Stimulated activated CD4-positive, alpha-beta T cell treated with anti-CD3 and anti-CD28 coated beads, Interleukin-1b, Interleukin-23, amount 100 ng/mL, for 4 hours (primary cell): ENCODE results near the gene ZNF569.
"Not testable (repeated sequence)": the region's sequence is repeated elsewhere in the genome, so short reads cannot be mapped to it uniquely, and the experiment has no call there.

Source experiments
- DNase-seq, 2 donors: peaks; one replicate each; pipeline ENCODE4 v3.0.0-alpha.2; 2020; ENCODE audit warnings: low read depth in 2 of 2

ZNF569 gene

GRCh38 chr19:37401078-37401477 is 66.2 kb downstream of the ZNF569 start:
- DNase-seq: no peak

GRCh38 chr19:37391399-37391798 is 75.8 kb downstream of the ZNF569 start:
- DNase-seq: not testable (repeated sequence)

- DNase-seq: no peak
Observed at GRCh38 chr19:37389234-37389633, 78.0 kb downstream of the ZNF569 start.

DNA sequence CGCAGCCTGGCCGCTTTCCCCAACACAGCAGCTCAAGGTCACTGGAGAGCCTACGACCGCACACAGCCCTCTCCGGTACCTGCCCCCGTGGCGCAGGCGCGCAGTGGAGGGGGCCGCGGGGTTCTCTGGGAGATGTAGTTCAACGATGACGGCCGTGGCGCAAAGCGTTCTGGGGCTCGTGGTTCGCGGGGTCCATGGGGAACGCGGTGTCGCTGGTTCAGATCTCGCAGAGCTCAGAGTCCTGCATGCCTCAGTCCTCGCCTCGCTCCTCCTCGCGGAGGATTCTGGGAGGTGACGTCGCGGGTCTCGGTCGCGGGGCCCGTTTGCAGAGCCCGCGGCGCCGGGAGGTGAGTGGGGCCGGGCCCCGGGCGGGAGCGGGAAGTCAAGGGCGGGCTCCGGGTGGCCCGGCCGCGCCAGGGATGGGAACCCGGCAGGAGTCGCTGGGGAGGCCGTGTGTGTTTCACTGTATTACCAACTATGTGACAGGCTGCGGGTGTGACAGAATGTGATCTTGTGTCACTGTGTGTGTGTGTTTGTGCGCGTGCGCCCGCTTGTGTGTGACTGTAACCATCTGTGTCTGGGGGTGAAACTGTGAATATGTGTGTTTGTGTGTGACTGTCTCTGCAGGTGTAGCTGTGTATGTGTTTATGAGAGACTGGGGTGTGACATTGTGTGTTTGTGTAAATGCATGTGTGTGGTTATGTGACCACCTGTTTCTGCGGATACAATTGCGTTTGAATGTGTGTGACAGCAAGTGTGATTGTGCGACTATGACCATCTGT is 96.2 kb downstream of the ZNF569 start, which contains the start of gene ZNF527:
TSS of gene ZNF527 (plus strand) at position 220 of the 782 bp plus-strand sequence. CDS start 3,100 bp downstream, outside the sequence.
- DNase-seq: peak; percentile 93 to 94

DNA sequence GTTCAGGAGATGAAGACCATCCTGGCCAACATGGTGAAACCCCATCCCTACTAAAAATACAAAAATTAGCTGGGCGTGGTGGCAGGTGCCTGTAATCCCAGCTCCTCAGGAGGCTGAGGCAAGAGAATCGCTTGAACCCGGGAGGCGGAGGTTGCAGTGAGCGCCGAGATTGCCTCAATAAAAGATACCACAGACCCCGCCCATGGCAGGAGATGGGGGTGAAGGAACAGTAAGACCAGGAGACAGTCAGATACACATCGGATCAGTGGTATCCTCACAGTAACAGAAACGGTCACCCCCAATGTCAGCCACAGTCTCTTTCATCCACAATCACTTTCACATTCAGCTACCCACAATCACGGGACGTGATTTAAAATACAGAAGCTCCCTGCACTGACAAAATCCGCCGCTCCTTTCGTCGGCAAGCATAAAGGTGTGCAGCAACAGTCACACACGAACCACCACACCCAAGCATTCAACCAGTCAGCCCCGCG is 96.8 kb downstream of the ZNF569 start:
- DNase-seq: not testable (repeated sequence)

DNA sequence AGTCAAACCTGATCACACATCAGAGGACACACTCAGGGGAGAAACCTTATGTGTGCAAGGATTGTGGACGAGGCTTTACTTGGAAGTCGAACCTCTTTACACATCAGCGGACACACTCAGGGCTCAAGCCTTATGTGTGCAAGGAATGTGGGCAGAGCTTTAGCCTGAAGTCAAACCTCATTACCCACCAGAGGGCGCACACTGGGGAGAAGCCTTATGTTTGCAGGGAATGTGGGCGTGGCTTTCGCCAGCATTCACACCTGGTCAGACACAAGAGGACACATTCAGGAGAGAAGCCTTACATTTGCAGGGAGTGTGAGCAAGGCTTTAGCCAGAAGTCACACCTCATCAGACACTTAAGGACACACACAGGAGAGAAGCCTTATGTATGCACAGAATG is 104.5 kb downstream of the ZNF569 start:
- DNase-seq: no peak

GRCh38 chr19:37361994-37362393 is 105.2 kb downstream of the ZNF569 start:
- no peak for DNase-seq
